Lower leg skin (tissue), 4 donors: ENCODE results near the gene SLC1A7. TPM values are rescaled to one million over a fixed set of nuclear protein-coding genes. Genes with fewer than 3 reads are reported as not detected.

Experiments
- DNase-seq, 2 donors: peaks; one replicate each; pipeline ENCODE4 v3.0.0-alpha.2; 2019; ENCODE audit warnings: low spot score in 2 of 2
- H3K4me3 ChIP-seq: fragments of 200-600 bp; sonication (generic); 2 replicates; pipeline ENCODE4 v1.5.1; 2017; ENCODE audit warnings: mild to moderate bottlenecking, low read depth; ENCODE audit not compliant: poor library complexity, severe bottlenecking
- CTCF ChIP-seq, 3 donors: fragments of 450-650 bp; IDR thresholded peaks; one replicate each; pipeline ENCODE4 v1.5.1; 2016; ENCODE audit warnings: antibody characterized with exemption in 3 of 3, mild to moderate bottlenecking in 3 of 3, moderate library complexity in 2 of 3
- POLR2A ChIP-seq, 2 donors: fragments of 450-650 bp; IDR thresholded peaks; one replicate each; pipeline ENCODE4 v1.6.1; 2016 to 2017; ENCODE audit warnings: antibody characterized with exemption in 2 of 2, mild to moderate bottlenecking in 1 of 2, moderate library complexity in 1 of 2
- WGBS, 2 donors: methylation state at CpG; one replicate each; pipeline ENCODE4 v1.1.5; 2018; 5-methylcytosine and 5-hydroxymethylcytosine counted together
- intact Hi-C: fragments of 100-400 bp; cut with DNase I; formaldehyde crosslinking; loops from one replicate; pipeline ENCODE4 v1.15.0; 2023; ENCODE audit warnings: low total_unique reads
- total RNA-seq, 4 donors: library from RNA; depleted of rRNA; stranded (reverse); fragments of >200 nt; gene quantifications; one replicate each; pipeline ENCODE4 v1.1.0, GENCODE V29; 2016

SLC1A7 gene
- total RNA-seq, 4 donors from 2014 or later, result not detected

- DNase-seq, result no peak
- H3K4me3 ChIP-seq, result no peak overlapping the region
- TF ChIP-seq CTCF (IDR thresholded peaks at IDR 0.05) (peak in 1 of 3 donors; percentile 44), POLR2A (IDR thresholded peaks at IDR 0.05) (no peak)
- intact Hi-C loops, result no loop called here
- 72 to 81% methylated on average over 6 of the region's 6 CpGs for WGBS, 2 donors
Observed at GRCh38 chr1:53183095-53183990, 40.9 kb upstream of the SLC1A7 start.

- DNase-seq, result no peak
Observed at GRCh38 chr1:53182716-53183094, 40.3 kb upstream of the SLC1A7 start.

GRCh38 chr1:53182111-53182593 lies 39.7 kb upstream of the SLC1A7 start:
- peak; percentile 79 to 97 for DNase-seq
- WGBS, 2 donors, result 21 to 24% methylated on average over 16 of the region's 16 CpGs
- intact Hi-C loops, result no loop called here
- peak in 1 of 3 donors; percentile 73 for TF ChIP-seq CTCF (IDR thresholded peaks at IDR 0.05)
- no peak for TF ChIP-seq POLR2A (IDR thresholded peaks at IDR 0.05)
- H3K4me3 ChIP-seq, result no peak overlapping the region

More at GRCh38 chr1:53182716-53183094, 40.3 kb upstream of the SLC1A7 start:
- H3K4me3 ChIP-seq, result no peak overlapping the region
- TF ChIP-seq POLR2A (IDR thresholded peaks at IDR 0.05) (no peak), CTCF (IDR thresholded peaks at IDR 0.05) (no peak)
- 78 to 80% methylated on average over 3 of the region's 3 CpGs for WGBS, 2 donors
- intact Hi-C loops, result no loop called here

GRCh38 chr1:53180951-53181350 lies 38.5 kb upstream of the SLC1A7 start:
- intact Hi-C loops, result no loop called here

GRCh38 chr1:53180226-53180625 lies 37.8 kb upstream of the SLC1A7 start:
- TF ChIP-seq CTCF (IDR thresholded peaks at IDR 0.05) (no peak), POLR2A (IDR thresholded peaks at IDR 0.05) (no peak)
- DNase-seq, result no peak
- WGBS, 2 donors, result 85 to 86% methylated on average over 2 of the region's 2 CpGs
- intact Hi-C loops, result no loop called here
- no peak overlapping the region for H3K4me3 ChIP-seq

More at GRCh38 chr1:53180951-53181350, 38.5 kb upstream of the SLC1A7 start:
- WGBS, 2 donors, result 91 to 96% methylated on average over 5 of the region's 5 CpGs
- H3K4me3 ChIP-seq, result no peak overlapping the region
- TF ChIP-seq CTCF (IDR thresholded peaks at IDR 0.05) (no peak), POLR2A (IDR thresholded peaks at IDR 0.05) (no peak)
- peak in 1 of 2 donors; percentile 68 for DNase-seq
